HG03064 (cell line): ENCODE measurements around the gene KIRREL1.
"Not testable (repeated sequence)": the region's sequence is repeated elsewhere in the genome, so short reads cannot be mapped to it uniquely, and the experiment has no call there.

Source experiments
- ATAC-seq: cut with Tn5 transposase; IDR thresholded peaks from one replicate; pipeline ENCODE4 v1.9.1; 2021; ENCODE audit warnings: low read depth; ENCODE audit not compliant: unreplicated experiment

The KIRREL1 gene

DNA sequence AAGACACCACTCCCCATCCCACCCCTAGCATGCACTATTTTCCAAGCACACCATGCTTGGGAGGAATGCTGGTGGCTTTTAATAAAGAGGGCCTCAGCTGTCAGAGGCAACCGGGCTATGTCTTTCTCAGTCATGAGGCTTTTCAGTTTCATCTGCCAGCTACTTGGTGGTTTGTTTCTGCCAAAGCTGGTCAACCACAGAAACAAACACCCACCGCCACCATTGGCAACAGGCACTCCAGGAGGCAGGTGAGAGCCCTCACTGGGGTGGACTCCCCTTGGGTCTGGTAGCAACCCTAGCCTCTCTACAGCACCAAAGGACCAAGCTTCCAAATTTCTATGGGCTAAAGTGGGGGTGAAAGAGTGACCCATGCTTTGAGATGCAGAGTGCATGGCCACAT is 133.0 kb downstream of the KIRREL1 start:
- no peak for ATAC-seq

DNA sequence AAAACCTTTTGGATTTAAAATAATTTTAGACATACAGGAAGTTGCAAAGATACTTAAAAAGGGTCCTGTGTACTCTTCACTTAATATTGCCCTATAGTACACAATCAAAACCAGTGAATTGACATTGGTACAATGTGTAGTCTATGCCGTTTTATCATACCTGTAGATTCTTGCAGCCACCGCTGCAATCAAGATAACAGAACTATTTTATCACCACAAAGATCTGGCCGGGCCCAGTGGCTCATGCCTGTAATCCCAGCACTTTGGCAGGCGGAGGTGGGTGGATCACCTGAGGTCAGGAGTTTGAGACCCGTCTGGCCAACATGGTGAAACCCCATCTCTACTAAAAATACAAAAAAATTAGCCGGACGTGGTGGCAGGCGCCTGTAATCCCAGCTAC is 135.1 kb downstream of the KIRREL1 start:
- not testable (repeated sequence) for ATAC-seq

DNA sequence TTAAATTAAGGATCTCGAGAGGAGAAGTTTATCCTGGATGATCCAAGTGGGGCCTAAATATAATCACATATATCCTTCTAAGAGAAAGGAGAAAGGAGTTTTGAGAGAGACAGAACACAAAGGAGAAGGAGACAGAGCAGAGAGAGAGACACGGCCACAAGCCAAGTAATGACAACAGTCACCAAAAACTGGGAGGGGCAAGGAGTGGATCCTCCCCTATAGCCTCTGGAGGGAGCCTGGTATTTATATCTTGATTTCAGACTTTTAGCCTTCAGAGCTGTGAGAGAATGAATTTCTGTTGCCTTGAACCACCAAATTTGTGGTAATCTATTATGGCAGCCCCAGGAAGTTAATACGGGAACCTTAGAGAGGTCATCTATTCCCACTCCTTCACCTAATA is 137.8 kb downstream of the KIRREL1 start:
- ATAC-seq: no peak

DNA sequence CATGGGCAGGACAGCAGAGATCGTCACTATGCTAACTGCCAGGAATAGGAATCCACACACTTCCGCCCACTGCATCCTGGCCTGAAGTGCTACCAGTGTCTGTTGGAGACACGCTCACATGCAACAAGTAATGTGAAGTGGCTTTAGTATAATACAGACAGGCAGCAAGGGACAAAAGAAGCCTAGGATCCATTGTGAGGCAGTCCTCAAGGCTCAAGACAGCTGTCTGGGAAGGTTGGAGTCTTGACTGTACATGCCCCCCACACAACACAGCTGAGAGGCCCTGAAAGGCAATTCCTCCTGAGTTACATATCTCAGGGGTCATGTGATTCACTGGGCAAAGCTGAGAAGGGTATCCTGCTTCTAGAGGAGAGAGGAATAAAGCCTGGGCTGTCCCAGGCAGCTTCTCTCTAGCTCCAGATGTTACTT is 147.3 kb downstream of the KIRREL1 start:
- ATAC-seq: no peak

DNA sequence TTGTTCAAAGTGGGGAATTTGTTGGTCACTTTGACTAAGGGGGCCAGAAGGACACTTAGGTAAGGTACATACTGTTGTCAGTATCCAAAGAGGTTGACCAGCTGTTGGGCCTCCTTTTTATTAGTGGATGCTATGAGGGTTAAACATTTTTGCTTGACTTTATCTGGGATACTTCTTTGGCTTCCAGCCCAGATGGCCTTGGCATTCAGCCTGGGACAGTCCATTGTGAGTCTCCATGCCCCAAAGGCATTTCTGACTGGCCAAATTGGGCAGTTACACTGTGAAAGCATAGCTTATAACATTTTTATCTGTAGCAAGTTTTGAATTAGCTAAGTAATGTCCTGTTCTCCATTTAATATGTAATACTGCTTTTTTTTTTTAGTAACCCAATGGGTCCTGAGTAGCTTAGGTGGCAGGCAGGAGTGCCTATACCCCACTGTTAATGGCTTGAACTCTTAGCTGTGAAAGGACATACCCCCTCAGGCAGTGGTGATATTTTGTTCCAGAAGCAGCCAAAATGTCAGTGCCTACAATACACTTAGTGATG is 151.8 kb downstream of the KIRREL1 start:
- no peak for ATAC-seq

DNA sequence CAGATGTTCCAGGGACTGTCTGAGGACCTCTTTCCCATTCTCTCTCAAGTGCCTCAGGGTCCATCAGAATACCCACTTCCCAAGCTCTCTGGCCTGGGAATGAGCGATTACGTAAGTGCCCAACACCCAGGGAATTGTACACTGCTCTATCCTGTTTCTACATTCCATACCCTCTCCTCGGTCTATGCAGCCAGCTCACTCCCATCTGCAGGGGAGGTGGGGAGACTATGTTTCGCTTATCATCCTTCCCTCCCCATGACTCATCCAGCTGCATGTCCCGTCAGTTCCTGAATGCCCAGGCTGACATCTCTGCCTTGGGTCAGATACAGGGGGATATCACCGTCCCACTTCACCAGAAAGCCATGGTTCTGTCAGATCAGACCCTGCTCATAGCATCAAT is 152.7 kb downstream of the KIRREL1 start:
- no peak for ATAC-seq

DNA sequence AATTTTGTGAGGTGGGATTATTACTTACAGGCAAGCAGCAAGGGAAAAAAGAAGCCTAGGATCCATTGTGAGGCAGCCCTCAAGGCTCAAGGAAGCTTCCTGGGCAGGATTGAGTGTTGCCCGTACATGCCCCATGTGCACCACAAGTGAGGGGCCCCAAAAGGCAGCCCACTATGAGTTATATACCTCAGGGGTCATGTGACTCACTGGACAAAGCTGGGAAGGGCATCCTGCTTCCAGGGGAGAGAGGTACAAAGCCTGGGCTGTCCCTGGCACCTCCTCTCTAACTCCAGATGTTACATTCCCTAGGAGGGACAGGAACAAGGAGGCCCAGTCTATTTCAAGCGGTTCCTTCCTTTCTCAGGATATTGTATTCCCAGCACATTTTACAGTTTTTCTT is 153.3 kb downstream of the KIRREL1 start:
- ATAC-seq: no peak

DNA sequence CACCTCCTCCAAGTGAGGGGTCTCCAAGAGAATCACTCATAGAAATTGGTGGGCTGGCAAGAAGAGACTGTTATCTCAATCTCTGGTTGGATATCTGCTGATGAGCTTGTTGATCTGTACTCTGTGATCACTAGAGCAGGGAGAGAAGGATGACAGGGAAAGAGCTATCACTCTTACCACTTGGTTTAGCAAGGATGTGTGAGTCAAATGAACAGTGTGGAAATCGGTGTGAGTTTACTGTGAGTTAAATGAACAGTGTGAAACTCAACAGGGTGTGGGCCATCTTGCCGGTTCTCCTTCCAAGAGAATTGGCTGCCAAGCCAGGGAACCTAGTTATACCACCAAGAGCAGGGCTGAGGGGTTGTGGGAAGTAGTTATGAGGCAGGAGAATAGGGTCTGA is 154.0 kb downstream of the KIRREL1 start:
- ATAC-seq: no peak

DNA sequence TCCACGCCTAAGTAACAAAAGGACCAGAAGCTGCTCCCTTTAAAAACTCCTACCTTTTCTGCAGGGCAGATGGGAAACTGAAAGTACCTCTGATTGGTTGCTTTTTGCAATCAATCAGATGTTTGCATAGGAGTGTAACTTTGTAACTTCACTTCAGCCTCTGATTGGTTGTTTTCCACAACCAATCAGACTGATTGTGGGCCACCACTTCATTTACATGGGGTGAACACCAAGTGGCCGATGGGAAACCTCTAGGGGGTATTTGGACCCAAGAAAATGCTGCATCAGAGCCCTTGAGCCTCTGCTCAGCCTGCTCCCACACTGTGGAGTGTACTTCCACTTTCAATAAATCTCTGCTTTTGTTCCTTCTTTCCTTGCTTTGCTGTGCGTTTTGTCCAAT is 154.4 kb downstream of the KIRREL1 start:
- no peak for ATAC-seq

DNA sequence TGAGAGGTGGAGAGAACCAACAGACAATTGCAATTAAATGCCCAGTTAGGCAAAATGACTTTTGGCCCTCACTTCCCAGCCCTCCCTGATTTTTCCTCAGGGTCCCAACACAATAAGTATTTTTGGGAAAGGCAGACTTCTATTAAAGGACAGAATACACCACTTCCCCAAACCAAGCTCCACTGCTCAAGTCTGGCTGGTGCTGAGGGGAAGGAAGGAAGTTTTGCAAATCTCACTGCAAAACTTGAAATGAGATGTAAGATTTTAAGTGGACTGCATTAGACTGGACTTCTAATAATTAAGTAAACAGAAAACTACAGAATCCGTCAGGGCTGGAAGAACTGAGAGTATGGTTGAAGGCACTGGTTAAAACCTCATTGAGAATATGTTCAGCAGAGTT is 155.0 kb downstream of the KIRREL1 start:
- ATAC-seq: no peak

DNA sequence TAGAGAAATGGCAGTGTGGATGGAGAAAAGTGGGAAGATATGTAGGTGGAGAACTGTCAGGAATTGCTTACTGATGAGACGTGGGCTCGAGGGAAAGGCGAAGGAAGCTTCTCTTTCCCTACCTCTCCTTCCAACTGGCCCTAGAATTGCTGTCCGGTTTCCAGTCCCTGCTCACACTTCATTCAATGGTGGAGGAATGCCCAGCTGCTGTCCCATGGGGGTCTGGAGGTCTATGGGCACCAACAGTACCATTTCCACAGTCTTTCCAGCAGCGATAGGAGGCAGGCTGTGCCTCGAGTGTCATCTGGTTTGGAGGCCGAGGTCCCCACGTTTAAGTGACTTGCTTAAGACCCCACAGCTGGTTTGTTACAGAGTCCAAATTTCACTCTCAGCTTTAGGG is 155.7 kb downstream of the KIRREL1 start:
- no peak for ATAC-seq
